ENCODE measurements around the gene C9. TPM values are rescaled to one million over a fixed set of nuclear protein-coding genes. Genes with fewer than 3 reads are reported as not detected.

Gene C9
- total RNA-seq, 2 donors from 2014 or later: not detected

- WGBS, 2 experiments (ENCODE audit: insufficient coverage in 1 of 2, insufficient read length in 1 of 2): 90 to 100% methylated on average over 2 of the region's 2 CpGs
- no peaks in the 10 kb centered on the region for H3K9me3 Mint-ChIP-seq
- Histone ChIP-seq H3K4me1 (ENCODE audit: control insufficient read depth, insufficient read depth, low read length) (no peaks in the 10 kb centered on the region), H3K27ac (ENCODE audit: low read depth, low read length) (no peak overlapping the region), H3K9me3 (ENCODE audit: control insufficient read depth, low read length) (no peaks in the 10 kb centered on the region), H3K4me3 (ENCODE audit: low read length) (no peak overlapping the region), H3K9ac (ENCODE audit: extremely low read depth, low read length, poor library complexity, severe bottlenecking) (no peak overlapping the region), H3K36me3 (ENCODE audit: control insufficient read depth, insufficient read depth, low read length) (no peaks in the 10 kb centered on the region), H3K27me3 (ENCODE audit: control insufficient read depth, insufficient read depth, low read length, poor library complexity, severe bottlenecking) (no peaks in the 10 kb centered on the region)
- no peak for DNase-seq
- no peaks in the 10 kb centered on the region for H3K4me1 Mint-ChIP-seq
- H3K4me3 Mint-ChIP-seq: no peak overlapping the region
- TF ChIP-seq CTCF (conservative IDR thresholded peaks at IDR 0.05): no peak
- H3K36me3 Mint-ChIP-seq (ENCODE audit: low read depth): no peaks in the 10 kb centered on the region
- H3K27ac Mint-ChIP-seq: no peak overlapping the region
- H3K27me3 Mint-ChIP-seq (ENCODE audit: insufficient read depth): no peaks in the 10 kb centered on the region
Measured at GRCh38 chr5:39270225-39270848, 94.0 kb downstream of the C9 start.

GRCh38 chr5:39267186-39267585 is 97.1 kb downstream of the C9 start:
- H3K9me3 ChIP-seq (ENCODE audit: control insufficient read depth, low read length): no peaks in the 10 kb centered on the region
- no peak overlapping the region for H3K4me3 Mint-ChIP-seq
- TF ChIP-seq CTCF (conservative IDR thresholded peaks at IDR 0.05): no peak
- H3K4me3 ChIP-seq (ENCODE audit: low read length): no peak overlapping the region
- no peak overlapping the region for H3K27ac Mint-ChIP-seq
- no peak for DNase-seq
- WGBS, 2 experiments (ENCODE audit: insufficient coverage in 1 of 2, insufficient read length in 1 of 2): 80 to 85% methylated on average over 1 to 2 of the region's 2 CpGs
- no peaks in the 10 kb centered on the region for H3K4me1 Mint-ChIP-seq
- no peaks in the 10 kb centered on the region for H3K4me1 ChIP-seq (ENCODE audit: control insufficient read depth, insufficient read depth, low read length)
- no peaks in the 10 kb centered on the region for H3K9me3 Mint-ChIP-seq
- no peaks in the 10 kb centered on the region for H3K36me3 Mint-ChIP-seq (ENCODE audit: low read depth)
- H3K36me3 ChIP-seq (ENCODE audit: control insufficient read depth, insufficient read depth, low read length): no peaks in the 10 kb centered on the region
- H3K9ac ChIP-seq (ENCODE audit: extremely low read depth, low read length, poor library complexity, severe bottlenecking): no peak overlapping the region
- no peaks in the 10 kb centered on the region for H3K27me3 ChIP-seq (ENCODE audit: control insufficient read depth, insufficient read depth, low read length, poor library complexity, severe bottlenecking)
- no peaks in the 10 kb centered on the region for H3K27me3 Mint-ChIP-seq (ENCODE audit: insufficient read depth)
- no peak overlapping the region for H3K27ac ChIP-seq (ENCODE audit: low read depth, low read length)

GRCh38 chr5:39266442-39266841 is 97.9 kb downstream of the C9 start:
- TF ChIP-seq CTCF (conservative IDR thresholded peaks at IDR 0.05): no peak
- no peak overlapping the region for H3K9ac ChIP-seq (ENCODE audit: extremely low read depth, low read length, poor library complexity, severe bottlenecking)
- Mint-ChIP-seq H3K9me3 (no peaks in the 10 kb centered on the region), H3K27ac (no peak overlapping the region), H3K4me1 (no peaks in the 10 kb centered on the region), H3K36me3 (ENCODE audit: low read depth) (no peaks in the 10 kb centered on the region), H3K4me3 (no peak overlapping the region), H3K27me3 (ENCODE audit: insufficient read depth) (no peaks in the 10 kb centered on the region)
- no peaks in the 10 kb centered on the region for H3K4me1 ChIP-seq (ENCODE audit: control insufficient read depth, insufficient read depth, low read length)
- H3K27ac ChIP-seq (ENCODE audit: low read depth, low read length): no peak overlapping the region
- DNase-seq: no peak
- H3K9me3 ChIP-seq (ENCODE audit: control insufficient read depth, low read length): no peaks in the 10 kb centered on the region
- H3K27me3 ChIP-seq (ENCODE audit: control insufficient read depth, insufficient read depth, low read length, poor library complexity, severe bottlenecking): no peaks in the 10 kb centered on the region
- H3K4me3 ChIP-seq (ENCODE audit: low read length): no peak overlapping the region
- no peaks in the 10 kb centered on the region for H3K36me3 ChIP-seq (ENCODE audit: control insufficient read depth, insufficient read depth, low read length)
- 0% methylated on average over 1 of the region's 2 CpGs for WGBS, 2 experiments (ENCODE audit: insufficient coverage in 1 of 2, insufficient read length in 1 of 2)
